Endothelial cell (in vitro differentiated cells): ENCODE results near the gene ALK. TPM values are rescaled to one million over a fixed set of nuclear protein-coding genes. Genes with fewer than 3 reads are reported as not detected.

Experiments
- DNase-seq: peaks from one replicate; pipeline ENCODE4 v3.0.0; 2021; ENCODE audit warnings: low spot score
- H3K27ac Mint-ChIP-seq: one replicate; pipeline ENCODE4 v1.8.0; 2021; ENCODE audit warnings: mixed read lengths, inconsistent platforms; ENCODE audit not compliant: unreplicated experiment
- H3K27me3 Mint-ChIP-seq: one replicate; pipeline ENCODE4 v1.8.0; 2021; ENCODE audit warnings: mild to moderate bottlenecking, moderate library complexity, mixed read lengths, inconsistent platforms; ENCODE audit not compliant: unreplicated experiment
- H3K36me3 Mint-ChIP-seq: one replicate; pipeline ENCODE4 v1.8.0; 2021; ENCODE audit warnings: mild to moderate bottlenecking, low read depth, mixed read lengths, inconsistent platforms; ENCODE audit not compliant: unreplicated experiment
- H3K4me1 Mint-ChIP-seq: one replicate; pipeline ENCODE4 v1.8.0; 2021; ENCODE audit warnings: mild to moderate bottlenecking, mixed read lengths, inconsistent platforms; ENCODE audit not compliant: unreplicated experiment
- H3K4me3 Mint-ChIP-seq: one replicate; pipeline ENCODE4 v1.8.0; 2021; ENCODE audit warnings: mild to moderate bottlenecking, mixed read lengths, inconsistent platforms; ENCODE audit not compliant: unreplicated experiment
- H3K9me3 Mint-ChIP-seq: one replicate; pipeline ENCODE4 v1.8.0; 2021; ENCODE audit warnings: mixed read lengths, inconsistent platforms; ENCODE audit not compliant: unreplicated experiment
- total RNA-seq: library from RNA; stranded (reverse); fragmentation: NEBNext Ultra II Directional; extraction: Animal tissue kit (Norgen Biotek cat#: 25700); gene quantifications from one replicate; pipeline ENCODE4 v1.2.1, GENCODE V29; 2021; ENCODE audit not compliant: unreplicated experiment
- TF ChIP-seq, protein P1 (sequence below): fragments of 200-600 bp; sonication (generic); IDR thresholded peaks from one replicate; pipeline ENCODE4 v1.5.0; 2021; ENCODE audit warnings: antibody characterized with exemption; ENCODE audit not compliant: unreplicated experiment

Gene ALK
- total RNA-seq, 1 donor from 2014 or later, result 0.05 TPM

DNA sequence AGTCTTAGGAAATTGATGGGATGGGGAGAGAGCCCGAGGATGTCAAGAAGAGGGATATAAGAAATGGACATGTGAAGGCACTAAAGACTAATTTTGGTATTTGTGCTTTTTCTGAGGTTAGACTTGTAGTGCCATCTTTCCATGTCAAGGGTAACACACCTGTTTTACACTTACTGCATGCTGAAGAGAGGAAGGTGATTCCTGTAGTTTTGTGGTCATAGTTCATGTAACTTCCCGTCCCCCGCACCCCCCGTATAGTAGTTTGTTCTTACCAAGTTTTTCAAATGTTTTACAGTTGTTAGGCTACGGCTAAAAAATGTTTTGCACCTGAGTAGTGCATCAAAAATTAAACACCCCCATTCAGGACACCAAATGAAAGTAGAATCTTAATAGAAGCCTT, 732.3 kb downstream of the ALK start:
- H3K27ac Mint-ChIP-seq, result no peak overlapping the region
- DNase-seq, result no peak
- H3K27me3 Mint-ChIP-seq, result no peaks in the 10 kb centered on the region
- TF ChIP-seq, protein P1, sequence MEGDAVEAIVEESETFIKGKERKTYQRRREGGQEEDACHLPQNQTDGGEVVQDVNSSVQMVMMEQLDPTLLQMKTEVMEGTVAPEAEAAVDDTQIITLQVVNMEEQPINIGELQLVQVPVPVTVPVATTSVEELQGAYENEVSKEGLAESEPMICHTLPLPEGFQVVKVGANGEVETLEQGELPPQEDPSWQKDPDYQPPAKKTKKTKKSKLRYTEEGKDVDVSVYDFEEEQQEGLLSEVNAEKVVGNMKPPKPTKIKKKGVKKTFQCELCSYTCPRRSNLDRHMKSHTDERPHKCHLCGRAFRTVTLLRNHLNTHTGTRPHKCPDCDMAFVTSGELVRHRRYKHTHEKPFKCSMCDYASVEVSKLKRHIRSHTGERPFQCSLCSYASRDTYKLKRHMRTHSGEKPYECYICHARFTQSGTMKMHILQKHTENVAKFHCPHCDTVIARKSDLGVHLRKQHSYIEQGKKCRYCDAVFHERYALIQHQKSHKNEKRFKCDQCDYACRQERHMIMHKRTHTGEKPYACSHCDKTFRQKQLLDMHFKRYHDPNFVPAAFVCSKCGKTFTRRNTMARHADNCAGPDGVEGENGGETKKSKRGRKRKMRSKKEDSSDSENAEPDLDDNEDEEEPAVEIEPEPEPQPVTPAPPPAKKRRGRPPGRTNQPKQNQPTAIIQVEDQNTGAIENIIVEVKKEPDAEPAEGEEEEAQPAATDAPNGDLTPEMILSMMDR, result no peak
- no peak overlapping the region for H3K4me3 Mint-ChIP-seq
- H3K4me1 Mint-ChIP-seq, result no peaks in the 10 kb centered on the region
- H3K9me3 Mint-ChIP-seq, result no peaks in the 10 kb centered on the region
- no peaks in the 10 kb centered on the region for H3K36me3 Mint-ChIP-seq

DNA sequence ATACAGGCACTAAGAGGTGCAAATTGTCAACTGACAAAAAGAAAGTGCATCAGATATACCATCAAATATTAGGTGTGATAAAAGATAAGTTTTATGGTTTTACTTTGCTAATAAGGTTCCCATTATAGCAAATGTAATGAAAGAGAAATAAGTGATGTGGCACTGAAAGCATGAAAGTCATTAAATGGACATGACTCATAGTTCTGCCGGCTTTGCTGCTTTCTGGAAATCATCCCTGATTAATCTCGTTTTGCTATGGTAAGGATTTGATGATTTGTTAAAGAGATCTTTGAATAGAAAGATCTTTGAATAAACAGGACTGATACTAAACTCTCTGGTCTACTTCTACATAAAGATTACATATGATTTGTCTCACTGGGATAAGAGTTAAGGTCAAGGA, 733.5 kb downstream of the ALK start:
- no peaks in the 10 kb centered on the region for H3K4me1 Mint-ChIP-seq
- H3K27ac Mint-ChIP-seq, result no peak overlapping the region
- H3K36me3 Mint-ChIP-seq, result no peaks in the 10 kb centered on the region
- TF ChIP-seq, protein P1, result no peak
- no peaks in the 10 kb centered on the region for H3K27me3 Mint-ChIP-seq
- no peaks in the 10 kb centered on the region for H3K9me3 Mint-ChIP-seq
- H3K4me3 Mint-ChIP-seq, result no peak overlapping the region
- DNase-seq, result no peak

DNA sequence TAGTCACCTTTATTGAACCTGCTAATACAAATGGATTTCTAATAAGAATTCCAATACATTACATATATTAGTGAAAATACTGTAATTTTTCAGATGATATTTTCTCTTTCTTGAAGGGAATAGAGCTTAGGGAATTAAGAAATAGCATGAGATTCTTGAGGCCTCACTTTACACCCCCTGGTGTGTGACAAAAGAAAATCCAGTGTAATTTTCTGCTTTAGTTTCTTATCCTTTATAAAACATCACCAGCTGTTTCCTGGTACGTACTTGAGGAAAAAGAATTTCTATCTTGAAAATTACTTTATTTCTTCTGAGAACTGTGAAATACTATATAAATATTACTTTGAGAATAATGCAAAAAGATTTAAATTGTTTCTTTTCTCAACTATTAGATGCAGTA, 734.6 kb downstream of the ALK start:
- Mint-ChIP-seq H3K27ac (no peak overlapping the region), H3K9me3 (no peaks in the 10 kb centered on the region), H3K36me3 (no peaks in the 10 kb centered on the region), H3K4me3 (no peak overlapping the region), H3K27me3 (no peaks in the 10 kb centered on the region), H3K4me1 (no peaks in the 10 kb centered on the region)
- TF ChIP-seq, protein P1, result no peak
- DNase-seq, result no peak

DNA sequence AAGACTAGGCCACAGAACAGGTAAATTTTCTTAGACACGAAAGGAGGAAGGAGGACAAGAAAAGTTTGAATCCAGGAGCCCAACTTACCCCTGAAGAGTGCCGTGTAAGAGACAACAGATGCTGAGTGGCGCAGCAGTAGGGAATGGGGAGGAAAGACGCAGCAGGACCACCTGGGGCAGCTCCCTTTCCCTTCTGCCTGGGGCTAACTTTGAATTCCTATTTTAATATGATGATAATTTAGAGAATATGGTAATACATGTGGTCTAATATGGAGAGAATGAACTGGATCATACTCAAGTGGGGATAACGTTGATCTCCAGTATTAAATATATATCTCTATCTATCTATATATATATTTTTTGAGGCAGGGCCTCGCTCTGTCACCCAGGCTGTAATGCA, 736.9 kb downstream of the ALK start:
- no peak overlapping the region for H3K27ac Mint-ChIP-seq
- H3K9me3 Mint-ChIP-seq, result no peaks in the 10 kb centered on the region
- DNase-seq, result no peak
- no peaks in the 10 kb centered on the region for H3K36me3 Mint-ChIP-seq
- TF ChIP-seq, protein P1, result no peak
- H3K4me3 Mint-ChIP-seq, result no peak overlapping the region
- no peaks in the 10 kb centered on the region for H3K27me3 Mint-ChIP-seq
- no peaks in the 10 kb centered on the region for H3K4me1 Mint-ChIP-seq

DNA sequence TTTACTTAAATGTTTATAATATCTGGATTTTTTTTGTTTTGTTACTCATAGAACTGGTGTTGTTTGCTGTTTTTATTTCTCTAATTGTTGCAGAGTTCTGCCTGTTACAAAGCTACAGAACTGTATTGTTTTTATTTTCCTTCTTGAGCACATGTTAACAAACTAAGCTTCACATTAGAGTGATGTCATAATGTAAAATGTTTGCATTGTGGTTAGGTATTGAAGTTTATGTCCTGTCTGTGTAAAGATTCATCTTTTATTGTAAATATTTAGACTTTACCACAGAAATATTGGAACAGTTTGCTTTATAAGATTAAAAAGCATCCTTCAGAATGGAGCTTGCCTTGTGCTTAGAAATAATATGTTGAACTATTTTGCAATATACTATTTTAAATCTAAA, 738.5 kb downstream of the ALK start:
- Mint-ChIP-seq H3K27me3 (no peaks in the 10 kb centered on the region), H3K9me3 (no peaks in the 10 kb centered on the region), H3K4me3 (no peak overlapping the region), H3K27ac (no peak overlapping the region), H3K36me3 (no peaks in the 10 kb centered on the region), H3K4me1 (no peaks in the 10 kb centered on the region)
- TF ChIP-seq, protein P1, result no peak
- DNase-seq, result no peak
